GM19099 (cell line): ENCODE results near the gene OST4.

Experiments
- POLR2A ChIP-seq: IDR thresholded peaks from 3 replicates; pipeline ENCODE4 v1.6.1; 2011; ENCODE audit warnings: low read depth; ENCODE audit not compliant: insufficient read length; ENCODE audit errors: extremely low read depth

Gene OST4

GRCh38 chr2:27027211-27027651 is 44.2 kb downstream of the OST4 start:
- TF ChIP-seq POLR2A, result no peak

DNA sequence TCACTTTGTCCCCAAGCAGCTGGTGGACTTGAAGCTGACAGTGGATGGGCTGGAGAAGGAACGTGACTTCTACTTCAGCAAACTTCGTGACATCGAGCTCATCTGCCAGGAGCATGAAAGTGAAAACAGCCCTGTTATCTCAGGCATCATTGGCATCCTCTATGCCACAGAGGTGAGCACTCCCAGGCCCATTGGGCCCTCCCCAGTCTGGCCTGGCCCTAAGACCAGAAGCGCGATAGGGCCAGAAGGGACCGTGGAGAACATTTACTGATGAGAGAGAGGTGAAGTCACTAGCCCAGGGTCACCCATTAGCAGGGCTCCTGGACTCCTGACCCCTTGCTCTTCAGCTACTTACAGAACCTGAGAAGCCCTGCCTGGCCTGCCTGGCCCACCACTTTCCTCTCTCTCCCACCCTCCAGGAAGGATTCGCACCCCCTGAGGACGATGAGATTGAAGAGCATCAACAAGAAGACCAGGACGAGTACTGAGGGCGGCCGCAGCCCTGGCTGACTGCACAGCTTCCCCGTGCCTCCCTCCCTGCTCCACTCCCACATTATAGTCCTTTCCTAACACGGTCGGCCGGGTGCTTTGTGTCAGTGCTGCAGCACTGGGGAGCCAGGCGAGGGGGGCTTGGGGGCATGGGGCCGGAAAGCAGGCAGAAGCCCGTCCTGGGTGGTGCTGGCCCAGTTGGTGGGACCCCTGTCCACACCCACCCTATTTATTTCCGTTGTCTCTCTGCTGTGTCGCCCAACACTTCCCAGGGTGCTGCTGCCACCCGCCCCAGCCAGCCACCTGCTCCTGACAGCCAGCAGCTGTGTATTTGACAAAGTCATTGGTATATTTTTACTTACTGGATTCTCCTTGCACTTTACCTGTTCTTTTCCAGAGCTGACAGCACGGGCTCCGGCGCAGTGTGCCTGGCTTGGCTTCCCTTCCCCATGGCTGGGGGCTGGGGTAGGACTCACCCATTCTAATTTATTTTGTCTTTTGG is 45.3 kb downstream of the OST4 start:
- TF ChIP-seq POLR2A, result no peak

- no peak for TF ChIP-seq POLR2A
These were observed 46.1 kb downstream of the OST4 start for GRCh38 chr2:27025281-27025800.

GRCh38 chr2:27024812-27025211 is 46.6 kb downstream of the OST4 start:
- TF ChIP-seq POLR2A, result no peak

DNA sequence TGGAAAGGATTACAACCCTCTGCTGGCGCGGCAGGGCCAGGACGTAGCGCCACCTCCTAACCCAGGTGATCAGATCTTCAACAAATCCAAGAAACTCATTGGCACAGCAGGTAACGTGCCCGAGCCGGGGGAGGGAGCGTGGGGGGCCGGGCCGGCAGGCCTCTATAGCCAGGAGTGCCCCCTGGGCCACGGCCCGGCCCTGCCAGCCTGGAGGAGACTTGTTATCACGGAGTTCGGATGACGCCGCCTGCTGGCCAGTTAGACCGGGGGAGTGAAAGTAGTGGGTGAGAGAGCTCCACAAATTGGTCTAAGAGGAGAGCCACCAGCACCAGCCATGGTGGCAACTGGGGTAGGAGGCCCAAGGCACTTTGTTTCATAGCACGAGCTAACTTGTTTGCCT is 47.3 kb downstream of the OST4 start:
- TF ChIP-seq POLR2A, result no peak

DNA sequence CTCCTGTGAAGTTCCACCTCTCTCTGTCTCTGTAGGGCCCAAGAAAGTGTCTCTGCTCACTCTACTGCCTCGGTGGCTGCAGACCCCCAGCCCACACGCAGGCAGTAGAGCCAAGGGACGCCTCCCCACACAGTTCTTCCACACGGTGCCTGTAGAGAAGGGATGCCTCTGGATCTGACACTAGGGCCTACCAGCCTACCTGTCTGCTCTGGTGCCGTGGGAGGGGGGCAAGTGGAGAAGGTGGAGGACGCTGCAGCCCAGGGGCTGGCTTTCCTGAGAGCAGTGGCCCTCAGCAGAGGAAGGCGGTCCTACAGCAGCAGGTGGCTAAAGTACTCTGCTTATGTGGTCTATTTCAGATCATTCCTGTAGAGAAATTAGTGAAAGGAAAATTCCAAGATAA is 47.7 kb downstream of the OST4 start:
- no peak for TF ChIP-seq POLR2A

DNA sequence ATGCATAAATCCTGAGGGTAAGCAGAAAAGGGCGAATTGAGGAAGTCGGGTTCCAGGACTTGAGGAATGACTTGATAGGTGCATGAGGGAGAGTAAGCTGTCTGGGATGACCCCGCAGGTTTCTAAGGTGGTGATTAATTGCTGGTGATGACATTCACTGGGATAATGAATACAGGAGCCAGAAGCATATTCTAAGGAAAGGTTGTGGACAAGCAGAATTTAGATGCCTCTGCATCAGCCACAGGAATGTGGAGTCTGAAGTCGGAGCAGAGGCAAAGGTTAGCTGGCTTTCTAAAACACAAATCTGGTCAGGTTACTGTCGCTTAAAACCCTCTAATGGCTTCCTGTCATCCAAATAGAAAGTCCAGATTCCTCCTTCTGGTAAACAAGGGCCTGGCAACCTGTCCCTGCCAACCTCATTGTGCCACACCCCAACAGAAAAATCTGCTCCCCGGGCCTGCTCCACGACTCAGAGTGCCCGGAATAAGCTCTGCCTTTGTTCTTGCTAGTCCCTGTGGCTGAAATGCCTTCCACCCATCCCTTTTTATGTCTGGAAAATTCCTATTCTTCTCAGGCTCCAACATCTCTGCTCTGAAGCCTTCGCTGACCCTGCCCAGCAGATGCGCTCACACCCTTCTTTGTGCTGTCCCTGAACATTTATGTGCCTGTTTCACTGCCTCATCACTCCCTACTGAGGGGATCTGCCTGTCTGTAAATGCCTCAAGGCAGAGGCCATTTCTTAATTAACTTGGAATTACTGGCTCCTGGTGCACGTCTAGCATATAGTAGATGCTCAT is 50.0 kb downstream of the OST4 start:
- no peak for TF ChIP-seq POLR2A
